B cell (primary cell): Measurements from ENCODE around the gene WNT9A.
"Not testable (repeated sequence)": the region's sequence is repeated elsewhere in the genome, so short reads cannot be mapped to it uniquely, and the experiment has no call there.

Experiments
- CTCF ChIP-seq: fragments of 200-600 bp; IDR thresholded peaks from one replicate; pipeline ENCODE4 v1.8.0; 2022; ENCODE audit warnings: antibody characterized with exemption, mild to moderate bottlenecking
- EZH2 ChIP-seq: IDR thresholded peaks from 2 replicates; pipeline ENCODE4 v1.6.1; 2012; ENCODE audit warnings: borderline replicate concordance, low read depth, mild to moderate bottlenecking, moderate library complexity, low read length; ENCODE audit not compliant: insufficient read depth, poor library complexity, severe bottlenecking

- TF ChIP-seq EZH2, CTCF: not testable (repeated sequence)
These were observed 24.5 kb upstream of the WNT9A start for GRCh38 chr1:227972283-227972679.
